Panc1 (cell line): ENCODE data around the gene CEP128. TPM values are rescaled to one million over a fixed set of nuclear protein-coding genes. Genes with fewer than 3 reads are reported as not detected.

Source experiments
- ATAC-seq: fragments of 200-7000 bp; cut with Tn5 transposase; 2 replicates; pipeline ENCODE4 v1.9.1; 2020; ENCODE audit warnings: mild to moderate bottlenecking, moderate library complexity
- BruUV-seq: library from RNA; stranded (reverse); fragments of 400-500 nt; replicated peaks from 2 replicates; lab custom pipeline; 2021; lab: Mats Ljungman, UMichigan
- CTCF ChIA-PET: fragments of 300-600 bp; sonication (Branson Sonifier 250); formaldehyde crosslinking; loops from one replicate; lab custom pipeline; 2022; ENCODE audit warnings: antibody characterized with exemption; lab: Charles Lee
- POLR2A ChIA-PET: fragments of 300-600 bp; sonication (Branson Sonifier 250); formaldehyde crosslinking; loops from one replicate; lab custom pipeline; 2022; ENCODE audit warnings: antibody characterized with exemption; lab: Charles Lee
- DNase-seq: peaks from one replicate; pipeline ENCODE4 v3.0.0-alpha.2; 2010; ENCODE audit warnings: low read depth, low spot score
- H3K27ac ChIP-seq: 2 replicates; pipeline ENCODE4 v1.5.1; 2011; ENCODE audit warnings: mild to moderate bottlenecking, low read length, inconsistent platforms
- H3K27me3 ChIP-seq: fragments of 200-500 bp; sonication (Bioruptor generic); 2 replicates; pipeline ENCODE4 v1.6.0; 2014; ENCODE audit warnings: low read length, inconsistent platforms; ENCODE audit not compliant: control insufficient read depth, insufficient read depth
- H3K36me3 ChIP-seq: fragments of 200-500 bp; sonication (Bioruptor generic); 2 replicates; pipeline ENCODE4 v1.5.1; 2014; ENCODE audit warnings: inconsistent platforms, mild to moderate bottlenecking, low read length, moderate library complexity; ENCODE audit not compliant: control insufficient read depth, insufficient read depth
- H3K4me1 ChIP-seq: 2 replicates; pipeline ENCODE4 v1.5.1; 2011; ENCODE audit warnings: inconsistent platforms, mild to moderate bottlenecking, low read length, moderate library complexity; ENCODE audit not compliant: control insufficient read depth, insufficient read depth
- H3K4me3 ChIP-seq, 2 experiments: 2 replicates each; pipeline ENCODE4 v1.5.1; 2011 to 2012; ENCODE audit warnings: low read depth in 2 of 2, low read length in 2 of 2, mild to moderate bottlenecking in 2 of 2, inconsistent platforms in 1 of 2, moderate library complexity in 1 of 2
- H3K9me3 ChIP-seq: fragments of 200-500 bp; sonication (Bioruptor generic); 2 replicates; pipeline ENCODE4 v1.5.1; 2014; ENCODE audit warnings: low read depth, mild to moderate bottlenecking, inconsistent platforms, low read length, moderate library complexity; ENCODE audit not compliant: control insufficient read depth, insufficient read depth
- POLR2AphosphoS5 ChIP-seq: IDR thresholded peaks from 2 replicates; pipeline ENCODE4 v1.6.1; 2012; ENCODE audit warnings: mild to moderate bottlenecking, low read depth, low read length, moderate library complexity
- REST ChIP-seq, 2 experiments: IDR thresholded peaks; 2 replicates each; pipeline ENCODE4 v1.6.1; 2011 to 2012; ENCODE audit warnings: low read depth in 2 of 2, control low read depth in 1 of 2, low read length in 1 of 2, mild to moderate bottlenecking in 1 of 2, moderate library complexity in 1 of 2; ENCODE audit not compliant: insufficient read depth in 1 of 2
- SIN3A ChIP-seq: IDR thresholded peaks from 2 replicates; pipeline ENCODE4 v1.6.1; 2012; ENCODE audit warnings: low read depth, mild to moderate bottlenecking, low read length, moderate library complexity, borderline replicate concordance; ENCODE audit not compliant: insufficient read depth
- TCF7L2 ChIP-seq: IDR thresholded peaks from 2 replicates; pipeline ENCODE4 v1.6.1; 2011; ENCODE audit warnings: mild to moderate bottlenecking, low read depth, low read length, inconsistent platforms
- in situ Hi-C: cut with HindIII; loops from 2 replicates; pipeline ENCODE4 v1.10.0; 2016; ENCODE audit warnings: low sequenced_read_pairs, low pct_unique_long_range_greater_than_20kb
- intact Hi-C: fragments of 100-400 bp; cut with micrococcal nuclease; formaldehyde crosslinking; loops from one replicate; pipeline ENCODE4 v1.10.0; 2022; ENCODE audit not compliant: unreplicated experiment
- total RNA-seq: library from RNA; stranded (reverse); gene quantifications from one replicate; pipeline ENCODE4 v1.2.1, GENCODE V29; 2021; ENCODE audit not compliant: unreplicated experiment
- TF ChIP-seq, protein P1 (sequence below): fragments of 450-650 bp; IDR thresholded peaks from 2 replicates; pipeline ENCODE4 v1.5.1; 2017; ENCODE audit warnings: mild to moderate bottlenecking

Gene CEP128
- total RNA-seq, 1 experiment from 2014 or later: 9.3 TPM

- no TSS peak for BruUV-seq
- no peaks in the 10 kb centered on the region for H3K9me3 ChIP-seq
- no peak overlapping the region for H3K27ac ChIP-seq
- H3K36me3 ChIP-seq: no peaks in the 10 kb centered on the region
- in situ Hi-C loops (no loop called here), intact Hi-C loops (no loop called here)
- DNase-seq (no peak), ATAC-seq (no peak)
- ChIA-PET CTCF (no interaction called here), POLR2A (no interaction called here)
- no peak overlapping the region for H3K4me3 ChIP-seq
- H3K27me3 ChIP-seq: no peaks in the 10 kb centered on the region
- no peak for TF ChIP-seq TCF7L2
- TF ChIP-seq, protein P1, sequence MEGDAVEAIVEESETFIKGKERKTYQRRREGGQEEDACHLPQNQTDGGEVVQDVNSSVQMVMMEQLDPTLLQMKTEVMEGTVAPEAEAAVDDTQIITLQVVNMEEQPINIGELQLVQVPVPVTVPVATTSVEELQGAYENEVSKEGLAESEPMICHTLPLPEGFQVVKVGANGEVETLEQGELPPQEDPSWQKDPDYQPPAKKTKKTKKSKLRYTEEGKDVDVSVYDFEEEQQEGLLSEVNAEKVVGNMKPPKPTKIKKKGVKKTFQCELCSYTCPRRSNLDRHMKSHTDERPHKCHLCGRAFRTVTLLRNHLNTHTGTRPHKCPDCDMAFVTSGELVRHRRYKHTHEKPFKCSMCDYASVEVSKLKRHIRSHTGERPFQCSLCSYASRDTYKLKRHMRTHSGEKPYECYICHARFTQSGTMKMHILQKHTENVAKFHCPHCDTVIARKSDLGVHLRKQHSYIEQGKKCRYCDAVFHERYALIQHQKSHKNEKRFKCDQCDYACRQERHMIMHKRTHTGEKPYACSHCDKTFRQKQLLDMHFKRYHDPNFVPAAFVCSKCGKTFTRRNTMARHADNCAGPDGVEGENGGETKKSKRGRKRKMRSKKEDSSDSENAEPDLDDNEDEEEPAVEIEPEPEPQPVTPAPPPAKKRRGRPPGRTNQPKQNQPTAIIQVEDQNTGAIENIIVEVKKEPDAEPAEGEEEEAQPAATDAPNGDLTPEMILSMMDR: no peak
- TF ChIP-seq SIN3A: no peak
- no peak for TF ChIP-seq POLR2AphosphoS5
- no peak for TF ChIP-seq REST (IDR thresholded peaks at IDR 0.05; ENCODE audit: insufficient read depth in 1 of 2, low read depth in 2 of 2, low read length in 1 of 2)
- H3K4me1 ChIP-seq: no peaks in the 10 kb centered on the region
These were observed 494.1 kb downstream of the CEP128 start for GRCh38 chr14:80447392-80447791.

Other genes starting within 250 kb of the CEP128 start
- not detected for gene TSHR, start 13.9 kb upstream of the CEP128 start, total RNA-seq